ENCODE data around the gene KBTBD8. TPM values are rescaled to one million over a fixed set of nuclear protein-coding genes. Genes with fewer than 3 reads are reported as not detected.

The KBTBD8 gene
- total and polyA plus RNA-seq, 12 donors, result 0.06 to 11.9 (median 1.2) TPM

GRCh38 chr3:66989860-66990696 is 8.0 kb upstream of the KBTBD8 start:
- no peaks in the 10 kb centered on the region for H3K4me1 ChIP-seq (replicated peaks in 1 of 2)
- H3K4me3 ChIP-seq, result no peak overlapping the region
- no peaks in the 10 kb centered on the region for H3K9me3 ChIP-seq (replicated peaks in 1 of 3)
- no peak for TF ChIP-seq CTCF (IDR thresholded peaks at IDR 0.05)
- no peak for TF ChIP-seq POLR2A (IDR thresholded peaks at IDR 0.05)
- no peaks in the 10 kb centered on the region for H3K36me3 ChIP-seq (replicated peaks in 1 of 2)
- no peak overlapping the region for H3K27ac ChIP-seq
- H3K27me3 ChIP-seq, result peaks cover 7% of the 10 kb centered on the region
- intact Hi-C loops (cut with DNase I), result no loop called here
- WGBS, 4 donors, result 78 to 83% (median 80%) methylated on average over 7 of the region's 7 CpGs
- DNase-seq, result no peak

DNA sequence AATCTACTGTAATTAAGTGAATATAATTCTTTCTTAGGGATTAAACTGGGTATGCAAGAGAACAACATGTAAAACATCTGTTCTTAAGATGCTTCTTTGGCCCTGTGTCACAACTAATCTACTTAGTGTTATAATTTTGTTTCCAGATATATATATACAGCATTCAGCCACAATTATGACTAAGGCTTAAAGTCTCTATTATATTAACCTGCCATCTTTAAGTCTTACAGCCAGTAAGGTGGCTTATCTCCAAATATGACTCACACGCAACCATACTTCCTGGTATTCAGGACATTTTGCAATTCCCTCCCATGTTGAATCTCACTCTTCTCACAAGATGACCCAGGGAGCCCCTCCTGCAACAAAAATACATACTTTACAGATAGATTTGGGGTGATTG is 6.6 kb upstream of the KBTBD8 start:
- H3K36me3 ChIP-seq (replicated peaks in 1 of 2), result no peaks in the 10 kb centered on the region
- DNase-seq, result no peak
- 55 to 70% (median 59%) methylated on average over 1 of the region's 1 CpG for WGBS, 4 donors
- intact Hi-C loops (cut with DNase I), result no loop called here
- no peak for TF ChIP-seq CTCF (IDR thresholded peaks at IDR 0.05)
- TF ChIP-seq POLR2A (IDR thresholded peaks at IDR 0.05), result no peak
- H3K27ac ChIP-seq, result no peak overlapping the region
- H3K4me1 ChIP-seq (replicated peaks in 1 of 2), result no peaks in the 10 kb centered on the region
- no peaks in the 10 kb centered on the region for H3K9me3 ChIP-seq (replicated peaks in 1 of 3)
- H3K4me3 ChIP-seq, result no peak overlapping the region
- peaks cover 7% of the 10 kb centered on the region for H3K27me3 ChIP-seq

DNA sequence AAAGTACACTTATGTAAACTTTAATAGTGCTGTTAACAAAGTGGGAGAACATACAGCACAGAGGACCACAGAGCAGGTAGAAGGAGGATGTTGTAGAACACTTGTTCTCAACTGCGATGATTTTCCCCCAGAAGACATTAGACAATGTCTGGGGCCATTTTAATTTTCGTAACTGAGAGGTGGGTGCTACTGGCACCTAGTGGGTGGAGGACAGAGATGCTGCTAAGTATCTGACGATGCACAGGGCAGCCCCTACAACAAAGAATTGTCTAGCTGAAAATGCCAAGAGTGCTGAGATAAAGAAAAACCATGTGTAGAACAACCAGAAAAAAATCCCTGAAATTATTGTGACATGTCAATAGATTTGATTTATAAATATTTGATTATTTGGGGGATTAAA is 5.0 kb upstream of the KBTBD8 start:
- H3K4me3 ChIP-seq, result no peak overlapping the region
- WGBS, 4 donors, result 71 to 85% (median 80%) methylated on average over 3 of the region's 3 CpGs
- intact Hi-C loops (cut with DNase I), result no loop called here
- peaks cover 7% of the 10 kb centered on the region for H3K27me3 ChIP-seq
- H3K27ac ChIP-seq, result no peak overlapping the region
- no peak for DNase-seq
- H3K4me1 ChIP-seq (replicated peaks in 1 of 2), result peaks cover 0 to 4% of the 10 kb centered on the region in 2 donors
- no peaks in the 10 kb centered on the region for H3K9me3 ChIP-seq (replicated peaks in 1 of 3)
- TF ChIP-seq CTCF (IDR thresholded peaks at IDR 0.05), result no peak
- no peak for TF ChIP-seq POLR2A (IDR thresholded peaks at IDR 0.05)
- H3K36me3 ChIP-seq (replicated peaks in 1 of 2), result no peaks in the 10 kb centered on the region

DNA sequence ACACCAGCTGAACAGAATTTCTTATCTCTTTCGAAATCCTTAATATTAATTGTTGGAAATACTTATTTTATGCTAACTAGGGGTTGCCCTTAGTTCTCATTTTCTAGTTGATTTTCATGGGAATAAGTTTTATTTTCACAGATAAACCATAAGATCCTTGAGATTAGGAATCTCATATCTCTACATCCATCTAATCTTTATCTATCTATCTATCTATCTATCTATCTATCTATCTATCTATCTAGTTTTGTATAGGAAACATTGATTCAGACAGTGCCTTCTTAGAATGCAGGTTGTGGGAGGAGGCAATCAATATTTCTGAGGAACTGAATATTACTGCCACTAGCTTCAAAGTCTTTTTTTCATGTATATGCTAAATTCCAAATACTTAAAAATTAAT is 3.5 kb upstream of the KBTBD8 start:
- intact Hi-C loops (cut with DNase I), result no loop called here
- H3K4me3 ChIP-seq, result no peak overlapping the region
- H3K4me1 ChIP-seq (replicated peaks in 1 of 2), result peaks cover 4 to 9% of the 10 kb centered on the region in 2 donors
- TF ChIP-seq POLR2A (IDR thresholded peaks at IDR 0.05), result no peak
- no peak for TF ChIP-seq CTCF (IDR thresholded peaks at IDR 0.05)
- DNase-seq, result no peak
- 56 to 74% (median 67%) methylated on average over 1 of the region's 1 CpG for WGBS, 4 donors
- H3K27ac ChIP-seq, result no peak overlapping the region
- H3K27me3 ChIP-seq, result peaks cover 7% of the 10 kb centered on the region
- H3K36me3 ChIP-seq (replicated peaks in 1 of 2), result no peaks in the 10 kb centered on the region
- H3K9me3 ChIP-seq (replicated peaks in 1 of 3), result no peaks in the 10 kb centered on the region

Data from adrenal gland (tissue), 12 donors.